ENCODE results near the gene GATA5. TPM values are rescaled to one million over a fixed set of nuclear protein-coding genes. Genes with fewer than 3 reads are reported as not detected.

The GATA5 gene
- polyA plus RNA-seq, 1 donor from 2014 or later = not detected

DNA sequence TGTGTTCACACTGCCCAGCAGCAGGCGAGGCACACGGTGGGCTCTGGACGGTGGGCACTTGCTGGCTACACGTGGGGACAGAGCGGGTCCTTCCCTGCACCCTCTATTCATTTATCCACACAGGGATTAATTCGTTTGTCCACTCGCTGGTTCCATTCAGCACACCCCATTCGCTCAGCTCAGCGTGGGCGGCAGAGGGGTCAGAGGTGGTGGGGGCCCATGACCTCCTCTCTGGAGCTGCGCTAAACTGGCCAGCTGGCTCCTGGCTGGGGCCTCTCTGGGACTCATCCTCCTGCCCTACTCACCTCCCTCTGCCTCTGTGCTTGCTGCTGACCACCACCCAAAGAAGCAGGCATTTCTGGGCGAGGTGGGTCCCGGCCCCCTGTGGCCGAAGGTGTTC lies 27.0 kb downstream of the GATA5 start:
- TF ChIP-seq TAF1 (IDR thresholded peaks at IDR 0.05; ENCODE audit: low read depth) (no peak), SMC3 (conservative IDR thresholded peaks at IDR 0.05; ENCODE audit: poor library complexity) (no peak), EP300 (conservative IDR thresholded peaks at IDR 0.05; ENCODE audit: poor library complexity, severe bottlenecking) (no peak), POLR2AphosphoS5 (IDR thresholded peaks at IDR 0.05) (no peak), MXI1 (conservative IDR thresholded peaks at IDR 0.05; ENCODE audit: poor library complexity, severe bottlenecking) (no peak), RAD21 (conservative IDR thresholded peaks at IDR 0.05) (no peak), EZH2 (IDR thresholded peaks at IDR 0.05; ENCODE audit: borderline replicate concordance, insufficient read depth, low read length, poor library complexity, severe bottlenecking) (no peak), REST (IDR thresholded peaks at IDR 0.05; ENCODE audit: borderline replicate concordance) (no peak)
- TF ChIP-seq, protein P1, sequence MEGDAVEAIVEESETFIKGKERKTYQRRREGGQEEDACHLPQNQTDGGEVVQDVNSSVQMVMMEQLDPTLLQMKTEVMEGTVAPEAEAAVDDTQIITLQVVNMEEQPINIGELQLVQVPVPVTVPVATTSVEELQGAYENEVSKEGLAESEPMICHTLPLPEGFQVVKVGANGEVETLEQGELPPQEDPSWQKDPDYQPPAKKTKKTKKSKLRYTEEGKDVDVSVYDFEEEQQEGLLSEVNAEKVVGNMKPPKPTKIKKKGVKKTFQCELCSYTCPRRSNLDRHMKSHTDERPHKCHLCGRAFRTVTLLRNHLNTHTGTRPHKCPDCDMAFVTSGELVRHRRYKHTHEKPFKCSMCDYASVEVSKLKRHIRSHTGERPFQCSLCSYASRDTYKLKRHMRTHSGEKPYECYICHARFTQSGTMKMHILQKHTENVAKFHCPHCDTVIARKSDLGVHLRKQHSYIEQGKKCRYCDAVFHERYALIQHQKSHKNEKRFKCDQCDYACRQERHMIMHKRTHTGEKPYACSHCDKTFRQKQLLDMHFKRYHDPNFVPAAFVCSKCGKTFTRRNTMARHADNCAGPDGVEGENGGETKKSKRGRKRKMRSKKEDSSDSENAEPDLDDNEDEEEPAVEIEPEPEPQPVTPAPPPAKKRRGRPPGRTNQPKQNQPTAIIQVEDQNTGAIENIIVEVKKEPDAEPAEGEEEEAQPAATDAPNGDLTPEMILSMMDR (IDR thresholded peaks at IDR 0.05; ENCODE audit: poor library complexity, severe bottlenecking) = no peak

GRCh38 chr20:62448038-62448437 lies 27.8 kb downstream of the GATA5 start:
- H3K79me2 ChIP-seq (replicated peaks; ENCODE audit: insufficient read depth, low read length) = no peaks in the 10 kb centered on the region
- no peak overlapping the region for H3K27ac ChIP-seq (ENCODE audit: low read length)
- H4K20me1 ChIP-seq (ENCODE audit: insufficient read depth) = no peaks in the 10 kb centered on the region
- no peaks in the 10 kb centered on the region for H3F3A ChIP-seq (ENCODE audit: insufficient read depth, low read length, poor library complexity, severe bottlenecking)
- no peaks in the 10 kb centered on the region for H3K9me2 ChIP-seq (ENCODE audit: insufficient read depth, low read length)
- H3K36me3 ChIP-seq (ENCODE audit: insufficient read depth, low read length) = no peaks in the 10 kb centered on the region
- no peaks in the 10 kb centered on the region for H3K9me3 ChIP-seq (ENCODE audit: low read length)
- H3K9ac ChIP-seq (ENCODE audit: low read length) = no peak overlapping the region
- H3K4me2 ChIP-seq (ENCODE audit: low read length) = no peak overlapping the region
- H2AFZ ChIP-seq (ENCODE audit: low read depth, low read length) = no peak overlapping the region
- TF ChIP-seq EZH2 (IDR thresholded peaks at IDR 0.05; ENCODE audit: borderline replicate concordance, insufficient read depth, low read length, poor library complexity, severe bottlenecking) (no peak), SMC3 (conservative IDR thresholded peaks at IDR 0.05; ENCODE audit: poor library complexity) (no peak), REST (IDR thresholded peaks at IDR 0.05; ENCODE audit: borderline replicate concordance) (no peak), TAF1 (IDR thresholded peaks at IDR 0.05; ENCODE audit: low read depth) (no peak), RAD21 (conservative IDR thresholded peaks at IDR 0.05) (no peak), MXI1 (conservative IDR thresholded peaks at IDR 0.05; ENCODE audit: poor library complexity, severe bottlenecking) (no peak), EP300 (conservative IDR thresholded peaks at IDR 0.05; ENCODE audit: poor library complexity, severe bottlenecking) (no peak), POLR2AphosphoS5 (IDR thresholded peaks at IDR 0.05) (no peak)
- TF ChIP-seq, protein P1 (IDR thresholded peaks at IDR 0.05; ENCODE audit: poor library complexity, severe bottlenecking) = no peak
- H3K4me3 ChIP-seq (ENCODE audit: low read length) = no peak overlapping the region
- H3K27me3 ChIP-seq (ENCODE audit: insufficient read depth, low read depth, low read length) = no peaks in the 10 kb centered on the region

More for the DNA sequence above, 27.0 kb downstream of the GATA5 start:
- Histone ChIP-seq H2AFZ (ENCODE audit: low read depth, low read length) (no peak overlapping the region), H3F3A (ENCODE audit: insufficient read depth, low read length, poor library complexity, severe bottlenecking) (no peaks in the 10 kb centered on the region), H3K79me2 (replicated peaks; ENCODE audit: insufficient read depth, low read length) (no peaks in the 10 kb centered on the region), H4K20me1 (ENCODE audit: insufficient read depth) (no peaks in the 10 kb centered on the region), H3K9me3 (ENCODE audit: low read length) (no peaks in the 10 kb centered on the region), H3K27ac (ENCODE audit: low read length) (no peak overlapping the region), H3K4me2 (ENCODE audit: low read length) (no peak overlapping the region), H3K27me3 (ENCODE audit: insufficient read depth, low read depth, low read length) (no peaks in the 10 kb centered on the region), H3K36me3 (ENCODE audit: insufficient read depth, low read length) (no peaks in the 10 kb centered on the region), H3K9ac (ENCODE audit: low read length) (no peak overlapping the region), H3K9me2 (ENCODE audit: insufficient read depth, low read length) (no peaks in the 10 kb centered on the region), H3K4me3 (ENCODE audit: low read length) (no peak overlapping the region)
